Body of pancreas (tissue), 4 donors: ENCODE data around the gene VTN. TPM values are rescaled to one million over a fixed set of nuclear protein-coding genes. Genes with fewer than 3 reads are reported as not detected.
A peak's percentile ranks its signal among the peaks of the same experiment; 100 is the strongest.

Source experiments
- ATAC-seq: fragments of 150-250 bp; one replicate; pipeline ENCODE4 v1.9.1; 2016
- DNase-seq, 4 donors: peaks; one replicate each; pipeline ENCODE4 v3.0.0-alpha.2; 2019
- H3K27ac ChIP-seq, 4 donors: fragments of 200-600 bp; sonication (generic); 1 replicate in 3 of 4; 2 replicates in 1 of 4; pipeline versions ENCODE4 v1.5.1 to v1.6.1; 2016 to 2019; ENCODE audit warnings: mild to moderate bottlenecking in 1 of 4, mixed read lengths in 1 of 4, moderate library complexity in 1 of 4
- H3K27me3 ChIP-seq, 2 donors: fragments of 200-600 bp; sonication (generic); one replicate each; pipeline ENCODE4 v1.6.0; 2016; ENCODE audit warnings: mild to moderate bottlenecking in 1 of 2
- H3K36me3 ChIP-seq, 2 donors: fragments of 200-600 bp; sonication (generic); replicated peaks in 1 of 2; 2 replicates each; pipeline ENCODE4 v1.5.1; 2016; ENCODE audit warnings: low read depth in 2 of 2; ENCODE audit not compliant: insufficient read depth in 1 of 2
- H3K4me1 ChIP-seq: fragments of 200-600 bp; sonication (generic); one replicate; pipeline ENCODE4 v1.6.0; 2016
- H3K4me3 ChIP-seq, 2 donors: fragments of 200-600 bp; sonication (generic); 1 replicate in 1 of 2; 2 replicates in 1 of 2; pipeline ENCODE4 v1.5.1; 2016 to 2019
- H3K9me3 ChIP-seq, 3 donors: fragments of 200-600 bp; sonication (generic); 1 replicate in 2 of 3; 2 replicates in 1 of 3; pipeline ENCODE4 v1.5.1; 2016
- CTCF ChIP-seq, 7 experiments: fragments of 450-650 bp in 4 of 7; fragments of 200-600 bp in 3 of 7; sonication (generic) in 3 of 7; IDR thresholded peaks; one replicate each; pipeline ENCODE4 v1.5.1; 2016 to 2019; ENCODE audit warnings: antibody characterized with exemption in 7 of 7
- POLR2A ChIP-seq, 3 donors: fragments of 450-650 bp; IDR thresholded peaks; one replicate each; pipeline ENCODE4 v1.6.1; 2016; ENCODE audit warnings: antibody characterized with exemption in 3 of 3, mild to moderate bottlenecking in 2 of 3
- WGBS, 2 donors: methylation state at CpG; one replicate each; pipeline ENCODE4 v1.1.5; 2017; 5-methylcytosine and 5-hydroxymethylcytosine counted together
- intact Hi-C: fragments of 100-400 bp; cut with DNase I; formaldehyde crosslinking; loops from one replicate; pipeline ENCODE4 v1.15.1; 2023
- total RNA-seq, 2 donors: library from RNA; depleted of rRNA; stranded (reverse); fragments of >200 nt; gene quantifications; one replicate each; pipeline ENCODE4 v1.1.0, GENCODE V29; 2016

Gene VTN
- total RNA-seq, 2 donors from 2014 or later = 4.2 to 6.6 TPM

GRCh38 chr17:28357901-28358197, 12.3 kb downstream of the VTN start:
- 0 to 1% methylated on average over 4 of the region's 4 CpGs for WGBS, 2 donors
- intact Hi-C loops = no loop called here

GRCh38 chr17:28357061-28357900, 12.8 kb downstream of the VTN start, which contains the start of gene POLDIP2:
POLDIP2 (minus strand) TSS chr17:28357527; CDS start chr17:28357448, 79 bp downstream.
- intact Hi-C loops = no loop called here
- Histone ChIP-seq H3K4me1 (peaks cover 26% of the 10 kb centered on the region), H3K36me3 (peaks cover 11 to 25% of the 10 kb centered on the region in 2 donors), H3K9me3 (no peaks in the 10 kb centered on the region), H3K27ac (peak within 1 kb of the TSS; percentile 65 to 93 (median 88)), H3K27me3 (no peaks in the 10 kb centered on the region), H3K4me3 (peak within 1 kb of the TSS; percentile 86 to 87)
- ATAC-seq (peak; percentile 99), DNase-seq (peak; percentile 95)
- WGBS, 2 donors = 0 to 1% methylated on average over 22 to 71 of the region's 80 CpGs
- TF ChIP-seq CTCF (IDR thresholded peaks at IDR 0.05) (peak in 2 of 7 experiments; percentile 26 to 40), POLR2A (IDR thresholded peaks at IDR 0.05) (peak; percentile 85 to 95 (median 92))

More at GRCh38 chr17:28357901-28358197, 12.3 kb downstream of the VTN start:
- DNase-seq = no peak
- H3K9me3 ChIP-seq = no peaks in the 10 kb centered on the region
- H3K36me3 ChIP-seq = peaks cover 7 to 22% of the 10 kb centered on the region in 2 donors
- peak overlapping the region; percentile 86 to 87 for H3K4me3 ChIP-seq
- peaks cover 26% of the 10 kb centered on the region for H3K4me1 ChIP-seq
- TF ChIP-seq POLR2A (IDR thresholded peaks at IDR 0.05) (no peak), CTCF (IDR thresholded peaks at IDR 0.05) (no peak)
- no peaks in the 10 kb centered on the region for H3K27me3 ChIP-seq
- ATAC-seq = no peak
- peak overlapping the region; percentile 11 to 93 (median 88) for H3K27ac ChIP-seq

GRCh38 chr17:28350271-28350670, 19.8 kb downstream of the VTN start:
- 90% methylated on average over 6 to 7 of the region's 7 CpGs for WGBS, 2 donors
- intact Hi-C loops = no loop called here
- TF ChIP-seq CTCF (IDR thresholded peaks at IDR 0.05) (no peak), POLR2A (IDR thresholded peaks at IDR 0.05) (no peak)
- no peak for DNase-seq
- H3K36me3 ChIP-seq = peaks cover 11 to 27% of the 10 kb centered on the region in 2 donors
- H3K27me3 ChIP-seq = no peaks in the 10 kb centered on the region
- ATAC-seq = no peak
- H3K4me3 ChIP-seq = no peak overlapping the region
- no peaks in the 10 kb centered on the region for H3K9me3 ChIP-seq
- H3K27ac ChIP-seq = no peak overlapping the region
- H3K4me1 ChIP-seq = peaks cover 38% of the 10 kb centered on the region

GRCh38 chr17:28348979-28349378, 21.1 kb downstream of the VTN start:
- no peak for ATAC-seq
- H3K27ac ChIP-seq = peak overlapping the region in 3 of 4 donors; percentile 15 to 87 (median 81)
- no peaks in the 10 kb centered on the region for H3K27me3 ChIP-seq
- H3K4me1 ChIP-seq = peaks cover 50% of the 10 kb centered on the region
- TF ChIP-seq CTCF (IDR thresholded peaks at IDR 0.05) (no peak), POLR2A (IDR thresholded peaks at IDR 0.05) (no peak)
- intact Hi-C loops = no loop called here
- peaks cover 11 to 36% of the 10 kb centered on the region in 2 donors for H3K36me3 ChIP-seq
- 52 to 60% methylated on average over 2 to 3 of the region's 3 CpGs for WGBS, 2 donors
- H3K9me3 ChIP-seq = no peaks in the 10 kb centered on the region
- no peak for DNase-seq
- no peak overlapping the region for H3K4me3 ChIP-seq
